ENCODE data around the gene BARD1.

DNA sequence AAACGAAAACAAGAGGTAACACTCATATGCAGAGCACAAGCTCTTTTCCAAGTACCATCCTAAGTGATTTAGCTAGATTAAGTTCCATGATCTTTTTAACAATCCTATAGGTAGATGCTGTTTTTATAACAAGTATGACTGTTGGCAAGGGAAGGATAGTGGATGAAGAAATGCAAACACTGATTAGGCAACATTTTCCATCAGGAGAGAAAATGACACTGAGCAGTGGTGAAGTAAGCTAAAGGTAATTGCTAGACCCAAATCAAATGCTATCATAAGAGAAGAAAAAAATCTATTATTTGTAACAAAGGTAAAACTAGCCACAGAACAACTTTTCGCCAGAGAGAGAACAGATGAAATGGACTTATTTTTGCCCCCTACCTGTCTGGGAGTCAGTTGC is 34.3 kb upstream of the BARD1 start:
- TF ChIP-seq, protein P1, sequence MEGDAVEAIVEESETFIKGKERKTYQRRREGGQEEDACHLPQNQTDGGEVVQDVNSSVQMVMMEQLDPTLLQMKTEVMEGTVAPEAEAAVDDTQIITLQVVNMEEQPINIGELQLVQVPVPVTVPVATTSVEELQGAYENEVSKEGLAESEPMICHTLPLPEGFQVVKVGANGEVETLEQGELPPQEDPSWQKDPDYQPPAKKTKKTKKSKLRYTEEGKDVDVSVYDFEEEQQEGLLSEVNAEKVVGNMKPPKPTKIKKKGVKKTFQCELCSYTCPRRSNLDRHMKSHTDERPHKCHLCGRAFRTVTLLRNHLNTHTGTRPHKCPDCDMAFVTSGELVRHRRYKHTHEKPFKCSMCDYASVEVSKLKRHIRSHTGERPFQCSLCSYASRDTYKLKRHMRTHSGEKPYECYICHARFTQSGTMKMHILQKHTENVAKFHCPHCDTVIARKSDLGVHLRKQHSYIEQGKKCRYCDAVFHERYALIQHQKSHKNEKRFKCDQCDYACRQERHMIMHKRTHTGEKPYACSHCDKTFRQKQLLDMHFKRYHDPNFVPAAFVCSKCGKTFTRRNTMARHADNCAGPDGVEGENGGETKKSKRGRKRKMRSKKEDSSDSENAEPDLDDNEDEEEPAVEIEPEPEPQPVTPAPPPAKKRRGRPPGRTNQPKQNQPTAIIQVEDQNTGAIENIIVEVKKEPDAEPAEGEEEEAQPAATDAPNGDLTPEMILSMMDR (IDR thresholded peaks at IDR 0.05; ENCODE audit: low read depth, low read length, poor library complexity, severe bottlenecking) = no peak
- no peak for TF ChIP-seq EZH2phosphoT487 (IDR thresholded peaks at IDR 0.05; ENCODE audit: borderline replicate concordance, low read length)

All from DOHH2 (cell line).